GM12875 (cell line): ENCODE data around the gene FUT1.

Source experiments
- H3K4me3 ChIP-seq: one replicate; pipeline ENCODE4 v1.5.1; 2011; ENCODE audit warnings: low read depth, low read length, control low read depth
- TF ChIP-seq, protein P1 (sequence below): IDR thresholded peaks from 2 replicates; pipeline ENCODE4 v1.5.1; 2011; ENCODE audit warnings: low read depth, mild to moderate bottlenecking, control low read depth, inconsistent platforms, low read length, moderate library complexity, borderline replicate concordance; ENCODE audit not compliant: insufficient read depth

Gene FUT1

GRCh38 chr19:48716562-48717291, 35.7 kb downstream of the FUT1 start:
- TF ChIP-seq, protein P1, sequence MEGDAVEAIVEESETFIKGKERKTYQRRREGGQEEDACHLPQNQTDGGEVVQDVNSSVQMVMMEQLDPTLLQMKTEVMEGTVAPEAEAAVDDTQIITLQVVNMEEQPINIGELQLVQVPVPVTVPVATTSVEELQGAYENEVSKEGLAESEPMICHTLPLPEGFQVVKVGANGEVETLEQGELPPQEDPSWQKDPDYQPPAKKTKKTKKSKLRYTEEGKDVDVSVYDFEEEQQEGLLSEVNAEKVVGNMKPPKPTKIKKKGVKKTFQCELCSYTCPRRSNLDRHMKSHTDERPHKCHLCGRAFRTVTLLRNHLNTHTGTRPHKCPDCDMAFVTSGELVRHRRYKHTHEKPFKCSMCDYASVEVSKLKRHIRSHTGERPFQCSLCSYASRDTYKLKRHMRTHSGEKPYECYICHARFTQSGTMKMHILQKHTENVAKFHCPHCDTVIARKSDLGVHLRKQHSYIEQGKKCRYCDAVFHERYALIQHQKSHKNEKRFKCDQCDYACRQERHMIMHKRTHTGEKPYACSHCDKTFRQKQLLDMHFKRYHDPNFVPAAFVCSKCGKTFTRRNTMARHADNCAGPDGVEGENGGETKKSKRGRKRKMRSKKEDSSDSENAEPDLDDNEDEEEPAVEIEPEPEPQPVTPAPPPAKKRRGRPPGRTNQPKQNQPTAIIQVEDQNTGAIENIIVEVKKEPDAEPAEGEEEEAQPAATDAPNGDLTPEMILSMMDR, result no peak

GRCh38 chr19:48715681-48716171, 36.7 kb downstream of the FUT1 start:
- TF ChIP-seq, protein P1, result no peak
- no peak overlapping the region for H3K4me3 ChIP-seq

More at GRCh38 chr19:48716562-48717291, 35.7 kb downstream of the FUT1 start:
- H3K4me3 ChIP-seq, result no peak overlapping the region

DNA sequence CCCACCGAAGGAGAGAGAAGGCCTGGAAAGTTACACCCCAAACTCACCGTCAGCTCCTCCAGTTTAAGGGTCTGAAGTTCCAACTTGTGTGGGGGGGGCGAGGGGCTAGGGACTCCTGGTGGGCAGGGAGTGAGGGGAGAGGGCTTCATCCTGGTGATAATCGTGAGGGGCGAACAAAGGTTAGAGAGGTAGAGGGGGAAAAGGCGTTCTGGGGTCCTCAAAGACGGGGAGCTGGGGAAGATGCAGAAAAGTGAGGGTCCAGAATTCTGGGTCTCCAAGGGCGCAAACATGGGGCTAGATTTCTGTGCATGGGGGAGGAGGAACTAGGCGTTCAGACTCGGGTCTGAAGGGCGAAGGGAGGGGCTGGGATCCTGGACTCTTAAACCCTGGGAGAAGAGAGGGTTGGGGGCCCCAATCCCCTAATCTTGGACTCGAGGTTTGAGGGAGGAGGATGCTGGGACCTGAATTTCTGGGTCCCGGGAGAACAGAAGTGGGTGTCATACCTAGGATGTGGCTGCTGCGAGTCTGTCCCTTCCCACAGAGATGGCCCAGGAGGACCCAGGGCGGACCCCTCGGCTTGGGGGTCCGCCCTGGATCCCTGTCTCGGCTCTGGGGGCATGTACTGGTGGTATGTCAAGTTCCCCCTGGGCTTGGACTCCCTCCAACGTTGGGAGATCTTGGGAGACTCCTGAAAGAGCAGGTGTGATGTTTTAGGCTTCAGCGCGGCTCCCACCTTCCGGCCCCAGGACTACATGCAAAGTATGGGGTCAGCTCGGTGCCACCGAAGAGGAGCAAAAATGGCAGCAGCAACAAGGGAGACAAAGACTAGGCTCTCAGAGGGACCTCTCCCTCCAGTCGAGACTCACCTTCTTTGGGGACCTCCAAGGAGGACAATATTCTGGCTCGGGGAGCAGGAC, 37.4 kb downstream of the FUT1 start:
- H3K4me3 ChIP-seq, result peak overlapping the region; percentile 57
- TF ChIP-seq, protein P1, result no peak

GRCh38 chr19:48713864-48714755, 38.3 kb downstream of the FUT1 start:
- TF ChIP-seq, protein P1, result no peak
- H3K4me3 ChIP-seq, result peak overlapping the region; percentile 58

DNA sequence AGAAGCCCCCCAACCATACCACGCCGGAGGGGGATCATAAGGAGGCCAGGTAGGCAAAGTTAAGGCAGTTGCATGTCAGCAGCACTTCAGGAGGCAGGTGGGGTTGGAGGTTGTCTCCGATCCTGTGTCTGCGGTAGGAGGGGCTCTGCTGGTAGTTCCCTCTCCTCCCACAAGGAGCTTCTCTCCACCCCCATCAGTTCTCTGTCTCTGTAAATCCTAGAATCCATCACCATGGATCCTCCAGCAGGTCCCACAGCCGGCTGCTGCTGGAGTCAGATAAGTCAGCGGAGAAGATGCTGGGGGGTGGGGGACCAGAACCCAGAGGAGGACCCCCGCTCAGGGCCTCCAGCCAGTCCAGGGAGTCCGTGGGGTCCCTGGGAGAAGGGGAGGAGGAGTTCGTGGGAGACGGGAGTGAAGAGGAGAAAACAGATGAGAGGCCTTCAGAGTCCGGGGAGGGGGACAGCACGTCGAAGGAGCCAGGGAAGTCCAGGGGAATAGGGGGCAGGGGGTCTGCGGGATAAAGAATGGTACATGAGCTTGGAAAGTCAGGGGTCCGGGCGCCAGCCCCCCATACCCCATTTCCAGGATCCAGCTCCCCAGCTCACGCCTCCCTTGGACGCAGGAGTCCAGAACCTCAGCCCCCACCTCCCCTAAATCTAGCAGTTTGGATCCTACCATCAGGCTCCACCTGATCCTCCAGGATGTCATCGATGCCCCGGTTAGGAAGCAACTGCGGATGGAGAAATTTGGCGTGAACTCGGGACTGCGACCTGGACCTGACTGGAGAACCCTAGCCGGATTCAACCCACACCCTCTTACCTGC, 39.2 kb downstream of the FUT1 start:
- peak overlapping the region; percentile 58 for H3K4me3 ChIP-seq
- TF ChIP-seq, protein P1, result no peak; the same call in 1 of the 2 replicates

DNA sequence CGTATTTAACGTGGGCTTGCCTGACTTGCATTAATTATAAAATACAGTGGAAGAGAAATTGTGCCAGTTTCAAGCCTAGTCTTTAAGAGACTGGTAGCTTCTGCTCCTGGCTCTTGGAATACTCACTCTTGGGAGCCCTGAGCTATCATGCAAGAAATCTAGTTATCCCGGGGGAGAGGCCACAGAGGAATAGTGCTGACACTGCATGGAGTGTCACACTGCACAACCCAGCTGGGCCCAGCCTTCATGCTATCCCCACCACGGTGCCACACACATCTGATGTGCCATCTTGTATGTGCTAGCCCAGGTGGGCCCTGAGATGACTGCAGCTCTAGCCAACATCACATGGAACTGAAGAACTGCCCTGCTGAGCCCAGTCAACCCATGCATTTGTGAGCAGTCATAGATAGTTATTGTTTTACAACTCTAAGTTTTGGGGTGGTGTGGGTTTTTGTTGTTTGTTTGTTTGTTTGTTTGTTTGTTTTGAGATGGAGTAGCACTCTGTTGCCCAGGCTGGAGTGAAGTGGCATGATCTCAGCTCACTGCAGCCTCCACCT, 41.3 kb downstream of the FUT1 start:
- TF ChIP-seq, protein P1, result no peak
- H3K4me3 ChIP-seq, result no peak overlapping the region
